Measurements from ENCODE around the gene ZNF474.

The ZNF474 gene

DNA sequence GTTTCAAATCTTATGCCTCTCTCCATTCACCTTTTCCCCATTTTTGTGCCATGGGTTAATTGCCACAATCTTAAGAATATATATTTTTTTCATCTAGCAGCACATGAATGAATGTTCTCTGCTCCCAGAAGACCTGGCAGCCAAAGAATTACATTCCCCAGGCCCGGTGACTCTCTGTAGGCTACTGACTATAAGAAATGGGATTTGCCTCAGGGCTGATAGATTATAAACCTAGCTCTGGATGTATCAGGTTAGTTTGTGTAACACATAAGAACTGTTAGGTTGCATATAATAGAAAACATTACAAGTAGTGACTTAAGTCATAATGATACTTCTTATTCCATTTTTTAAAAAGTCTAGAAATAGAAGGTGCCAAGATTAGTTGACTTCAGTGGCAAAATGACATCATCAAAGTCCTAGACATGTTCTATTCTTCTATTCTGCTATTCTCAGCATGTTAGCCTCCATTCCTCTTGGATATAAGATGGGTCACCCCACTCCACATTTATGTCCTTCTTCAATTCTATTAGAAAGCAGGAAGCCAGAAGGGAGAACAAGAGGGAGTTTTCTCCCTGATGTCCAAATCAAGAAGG lies 10.9 kb upstream of the ZNF474 start:
- DNase-seq (ENCODE audit: low read depth, low spot score), result no peak

DNA sequence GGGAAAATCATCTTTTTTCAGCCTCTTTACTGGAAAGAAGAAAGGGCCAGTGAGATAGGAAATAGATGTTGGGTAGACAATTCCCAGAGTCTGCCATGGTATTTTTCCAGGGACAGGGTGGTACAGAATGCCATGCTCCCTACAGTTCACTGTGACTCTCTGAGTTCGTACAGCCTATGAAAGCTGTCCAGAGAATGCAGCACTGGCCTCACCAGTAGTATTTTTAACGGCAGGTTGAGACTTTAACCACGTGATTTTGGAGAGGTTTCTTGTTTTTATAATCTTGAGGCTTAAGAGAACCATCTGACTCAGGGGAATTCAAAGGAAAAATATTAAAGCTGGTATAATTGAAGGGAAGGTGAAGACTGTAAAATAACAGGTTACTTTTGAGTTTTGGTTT lies 10.1 kb upstream of the ZNF474 start:
- DNase-seq (ENCODE audit: low read depth, low spot score), result no peak

DNA sequence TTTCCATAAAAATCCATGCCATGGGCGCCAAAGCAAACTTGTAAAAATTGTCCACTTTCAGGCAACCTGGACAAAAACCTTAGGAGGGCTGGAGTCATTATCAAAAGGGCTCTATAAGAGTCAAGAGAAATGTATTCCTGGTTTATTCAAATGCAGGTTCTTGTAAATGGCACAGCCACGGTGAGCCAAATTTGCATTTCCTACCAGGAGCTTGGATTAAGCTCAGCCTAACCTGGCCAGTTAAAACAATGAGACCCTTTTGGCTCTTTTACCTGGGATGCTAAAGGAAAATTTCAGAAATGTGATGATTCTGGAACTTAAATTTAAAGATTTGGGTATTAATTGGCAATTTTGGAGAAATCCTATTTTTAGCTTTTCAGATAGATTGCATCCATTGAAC lies 8.9 kb upstream of the ZNF474 start:
- no peak for DNase-seq (ENCODE audit: low read depth, low spot score)

DNA sequence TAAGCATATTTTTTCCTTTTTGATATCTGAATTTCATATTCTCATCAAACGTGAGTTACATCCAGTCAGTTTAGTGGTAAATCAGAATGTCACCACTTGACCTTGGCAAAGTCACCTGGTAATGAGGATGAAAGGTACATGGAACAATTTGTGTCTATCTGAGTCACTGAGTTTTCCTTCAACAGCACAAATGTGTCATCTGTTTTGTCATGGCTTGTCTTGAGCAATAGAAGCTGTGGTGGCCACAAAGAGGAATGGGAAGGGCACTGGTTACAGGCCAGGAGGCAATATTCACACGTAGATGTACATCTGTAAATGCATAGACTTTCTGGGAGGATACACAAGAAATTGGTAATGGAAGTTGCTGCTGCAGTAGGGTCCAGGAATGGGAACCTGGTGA lies 8.4 kb upstream of the ZNF474 start:
- no peak for DNase-seq (ENCODE audit: low read depth, low spot score)

DNA sequence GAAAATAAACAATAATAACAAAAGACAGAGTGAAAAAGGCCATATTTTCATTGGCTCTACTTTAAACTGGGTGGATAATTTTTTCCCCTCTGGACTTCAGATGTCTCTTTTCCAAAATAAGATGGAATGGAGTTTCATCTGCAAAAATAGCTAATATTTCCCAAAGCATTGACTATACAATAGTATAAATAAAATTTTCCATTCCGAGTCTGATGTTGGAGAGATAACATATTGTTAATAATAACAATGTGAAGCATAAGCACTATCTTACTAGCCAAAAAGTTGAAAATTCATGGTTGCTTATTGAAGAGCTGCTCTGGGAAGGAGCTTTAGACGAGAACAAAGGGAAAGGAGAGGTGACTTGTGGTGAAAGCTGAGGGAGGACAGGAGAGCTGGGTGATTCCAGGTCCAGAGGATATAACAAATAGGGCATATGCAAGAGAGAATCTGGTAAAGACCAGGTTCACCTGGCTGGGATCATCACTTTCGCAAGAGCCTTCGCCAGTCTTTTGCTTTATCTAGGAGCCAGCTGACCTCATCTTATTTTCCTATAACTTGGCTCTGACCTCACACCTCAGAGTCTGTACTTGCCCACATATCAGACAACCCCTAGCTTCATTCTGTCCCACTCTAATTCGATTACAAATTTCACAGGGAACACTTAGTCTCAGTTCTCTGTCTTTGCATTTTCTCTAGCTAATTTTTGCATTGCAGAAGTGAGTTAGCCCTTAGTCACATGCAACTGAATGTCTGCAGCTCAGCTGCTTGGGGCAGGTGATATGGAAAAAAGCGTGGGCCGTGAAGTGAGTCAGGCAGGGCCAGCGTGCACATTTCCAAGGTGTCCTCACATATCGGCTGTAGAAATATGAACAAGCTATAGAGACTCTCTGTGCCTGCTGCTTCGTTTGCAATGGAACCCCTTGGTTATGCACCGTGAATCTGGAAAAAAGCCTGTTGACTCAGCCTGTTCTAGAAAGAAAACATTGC lies 7.6 kb upstream of the ZNF474 start:
- DNase-seq (ENCODE audit: low read depth, low spot score), result no peak

- no peak for DNase-seq (ENCODE audit: low read depth, low spot score)
Observed at GRCh38 chr5:122124766-122125165, 4.6 kb upstream of the ZNF474 start.

DNA sequence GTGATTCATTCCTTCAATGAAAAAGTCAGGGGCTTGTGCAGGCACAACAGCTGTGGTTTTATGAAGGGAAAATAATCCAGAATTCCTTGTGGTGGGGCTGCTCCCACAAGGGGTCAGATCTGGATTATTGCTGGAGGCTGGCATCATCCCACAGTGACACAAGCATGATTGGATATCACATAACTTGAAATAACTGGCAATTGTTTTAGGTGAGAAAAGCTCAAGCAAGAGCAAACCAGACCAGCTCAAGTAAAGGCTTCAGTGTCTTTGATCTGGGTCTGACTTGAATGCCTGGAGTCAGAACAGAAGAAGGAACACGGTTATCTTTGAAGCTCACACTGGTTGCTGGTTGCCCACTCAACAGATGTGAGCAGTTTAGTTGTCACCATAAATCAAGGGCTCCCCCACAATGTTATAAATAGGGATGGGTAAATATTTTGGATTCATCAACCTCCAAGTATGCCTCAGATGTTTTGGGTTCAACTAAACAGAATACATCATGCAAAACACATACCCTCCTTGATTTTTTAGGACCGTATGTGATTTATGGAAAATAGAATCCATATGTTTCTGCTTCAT lies 3.1 kb upstream of the ZNF474 start:
- DNase-seq (ENCODE audit: low read depth, low spot score), result no peak

DNA sequence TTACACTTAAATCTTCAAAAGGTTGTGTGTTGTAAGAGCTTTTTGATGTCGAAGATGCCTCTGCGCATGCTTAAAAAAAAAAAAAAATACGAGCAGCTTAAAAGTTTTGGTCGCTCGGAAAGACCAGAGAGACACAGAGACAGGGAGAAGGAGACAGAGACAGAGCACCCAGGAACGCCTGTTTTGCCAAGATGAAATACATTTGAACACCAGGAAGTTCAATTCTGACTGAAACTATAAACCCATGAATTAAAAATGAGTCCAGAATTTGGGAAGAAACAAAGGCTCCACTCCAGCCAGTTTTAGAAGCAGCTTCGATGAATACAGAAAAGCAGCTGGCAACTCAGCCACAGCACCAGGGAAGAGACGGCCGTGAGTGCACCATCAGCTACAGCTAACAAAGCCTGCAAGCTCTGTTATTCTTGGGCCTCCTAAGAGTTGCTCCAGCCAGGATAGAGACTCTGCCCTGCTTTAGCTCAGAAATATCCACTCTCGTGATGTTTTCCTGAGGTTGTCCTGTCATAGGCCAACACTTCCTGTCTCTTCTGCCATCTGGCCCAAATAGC lies 2.5 kb upstream of the ZNF474 start:
- no peak for DNase-seq (ENCODE audit: low read depth, low spot score)

- no peak for DNase-seq (ENCODE audit: low read depth, low spot score)
Observed at GRCh38 chr5:122130152-122130551, 806 bp downstream of the ZNF474 start.

DNA sequence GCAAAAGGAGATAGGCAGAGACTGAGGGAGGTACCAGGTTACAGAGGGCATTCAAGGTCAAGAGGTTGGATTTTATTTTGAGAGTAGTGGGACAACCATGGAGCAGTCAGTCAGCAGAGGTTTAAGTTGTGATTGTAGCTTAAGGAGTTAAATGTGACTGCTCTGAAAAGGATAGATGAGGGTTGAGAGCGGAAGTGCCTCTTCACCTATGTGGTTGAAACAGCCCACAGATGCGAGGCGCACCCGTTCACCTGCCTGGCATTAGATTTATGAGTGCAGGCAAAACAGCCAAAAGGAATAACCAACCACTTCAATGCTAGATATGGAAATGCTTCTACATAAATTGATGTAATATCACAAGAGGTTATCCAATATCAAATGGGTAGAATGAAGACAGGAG lies 8.4 kb downstream of the ZNF474 start:
- no peak for DNase-seq (ENCODE audit: low read depth, low spot score)

DNA sequence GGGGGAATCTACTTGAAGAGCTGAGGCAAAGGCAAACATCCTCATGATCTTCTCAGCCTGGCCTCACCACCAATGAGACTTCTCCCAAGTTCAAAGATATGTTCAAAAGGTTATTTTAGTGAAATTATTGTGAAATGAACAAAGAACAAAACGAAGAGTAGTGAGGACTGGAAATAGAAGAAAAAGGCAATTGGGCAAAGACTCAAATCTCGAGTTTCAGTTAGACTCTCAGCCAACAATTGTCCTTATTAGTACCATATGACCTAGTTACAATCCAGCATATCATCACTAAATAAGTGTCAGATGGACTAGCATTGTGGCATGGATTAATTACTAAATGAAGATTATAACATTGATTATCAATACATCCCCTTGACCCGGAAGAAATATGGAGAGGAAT lies 9.0 kb downstream of the ZNF474 start:
- no peak for DNase-seq (ENCODE audit: low read depth, low spot score)

GRCh38 chr5:122140900-122141299 lies 11.6 kb downstream of the ZNF474 start:
- DNase-seq (ENCODE audit: low read depth, low spot score), result no peak

GRCh38 chr5:122141751-122142150 lies 12.4 kb downstream of the ZNF474 start:
- no peak for DNase-seq (ENCODE audit: low read depth, low spot score)

DNA sequence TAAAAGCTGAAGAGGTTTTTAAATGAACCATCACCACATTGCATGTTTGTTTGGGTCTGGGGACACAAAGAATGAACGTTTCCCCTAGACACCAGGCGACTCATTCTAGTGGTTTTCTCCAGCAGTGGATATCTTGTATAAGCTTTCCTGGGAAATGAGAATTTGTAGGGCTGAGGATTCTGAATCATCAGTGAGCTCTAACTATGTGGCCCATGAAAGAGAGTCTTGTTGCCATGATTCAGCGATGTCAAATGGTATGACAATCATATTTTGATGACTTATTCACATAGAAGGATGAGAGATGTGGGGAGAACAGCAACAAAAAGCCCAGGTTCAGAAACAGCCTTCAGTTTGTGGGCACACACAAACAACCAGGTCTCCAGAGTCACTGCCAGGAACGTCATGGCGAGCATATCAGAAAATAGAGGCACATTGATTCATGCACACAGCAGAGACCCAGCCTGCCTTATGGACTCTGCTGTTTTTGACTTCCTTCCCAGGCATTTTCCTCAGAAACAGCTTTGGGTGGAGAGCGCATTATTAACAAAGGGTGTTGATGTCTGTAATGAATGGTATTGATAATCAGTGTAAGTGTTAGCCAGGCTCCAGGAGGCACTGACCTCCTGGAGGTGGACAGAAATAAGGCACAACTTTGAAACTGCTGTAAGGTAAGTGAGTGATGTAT lies 13.3 kb downstream of the ZNF474 start:
- no peak for DNase-seq (ENCODE audit: low read depth, low spot score)

DNA sequence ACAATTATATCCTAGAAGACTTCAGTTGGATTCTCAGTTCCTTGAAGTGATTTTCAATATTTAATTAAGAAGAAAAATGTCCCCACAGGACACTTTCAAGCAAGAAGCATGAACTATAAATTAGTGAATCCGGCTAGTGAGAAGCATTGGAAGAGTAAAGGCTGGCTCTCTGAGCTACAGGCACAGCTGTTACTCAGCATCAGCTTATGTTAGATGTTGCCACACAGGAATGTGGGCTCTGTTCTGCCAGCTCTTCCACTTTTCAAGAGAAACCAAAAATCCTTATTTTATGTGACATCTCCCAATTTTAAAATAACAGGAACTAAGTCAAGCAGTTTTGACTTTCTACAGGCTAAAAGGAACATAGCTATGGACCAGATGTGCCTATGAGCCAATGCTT lies 14.9 kb downstream of the ZNF474 start:
- DNase-seq (ENCODE audit: low read depth, low spot score), result no peak

DNA sequence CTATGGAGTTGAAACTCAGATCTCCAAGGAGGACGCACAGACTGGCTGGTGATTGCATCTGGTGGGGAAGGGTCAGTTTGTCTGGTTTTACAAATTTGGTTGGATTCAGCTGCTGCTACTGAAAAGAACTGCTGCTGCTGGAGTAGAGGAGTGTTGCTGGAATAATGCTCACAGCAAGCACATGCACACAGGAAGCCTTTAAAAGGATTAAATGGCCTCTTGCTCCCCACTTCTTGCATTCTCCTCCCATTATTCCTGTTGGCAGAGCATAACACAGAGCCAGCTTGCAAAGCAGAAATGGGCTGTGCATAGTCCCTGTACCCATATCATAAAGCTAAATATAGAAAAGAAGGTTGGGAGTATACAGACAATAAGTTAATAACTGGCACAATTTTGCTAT lies 16.6 kb downstream of the ZNF474 start:
- no peak for DNase-seq (ENCODE audit: low read depth, low spot score)

DNA sequence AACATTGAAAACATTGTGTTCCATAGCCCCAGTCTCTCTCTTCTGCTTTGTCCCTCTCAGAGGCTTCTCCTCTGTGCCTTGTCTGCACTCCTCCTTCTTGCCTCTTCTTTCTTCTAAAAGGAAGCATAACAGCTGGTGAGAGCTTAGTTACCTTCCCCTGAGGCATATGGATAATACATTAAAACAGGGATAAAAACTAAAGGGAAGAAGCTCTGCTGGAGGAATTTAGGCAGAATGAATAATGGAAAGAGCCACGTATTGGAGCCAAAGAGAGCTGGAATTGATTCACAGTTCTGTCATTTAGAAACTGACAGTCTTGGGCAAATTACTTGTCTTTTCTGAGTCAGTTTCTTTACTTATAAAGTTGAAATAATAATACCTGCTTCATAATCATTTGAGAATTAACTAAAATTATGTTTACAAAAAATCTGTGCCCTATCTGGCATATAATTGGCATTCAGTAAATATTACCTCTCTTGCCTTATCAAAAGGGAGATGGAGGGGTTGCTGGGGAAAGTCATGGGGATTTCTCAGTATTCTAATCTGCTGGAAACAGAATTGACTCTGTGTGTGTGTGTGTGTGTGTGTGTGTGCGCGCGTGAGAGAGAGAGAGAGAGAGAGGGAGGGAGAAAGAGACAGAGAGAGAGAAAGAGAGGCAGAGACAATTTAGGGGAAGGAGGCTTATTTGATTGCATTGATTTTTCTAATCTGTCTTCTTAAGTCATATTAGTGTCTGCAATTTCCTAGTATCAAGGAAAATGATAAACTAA lies 20.2 kb downstream of the ZNF474 start:
- no peak for DNase-seq (ENCODE audit: low read depth, low spot score)

GRCh38 chr5:122150215-122150614 lies 20.9 kb downstream of the ZNF474 start:
- DNase-seq (ENCODE audit: low read depth, low spot score), result no peak

DNA sequence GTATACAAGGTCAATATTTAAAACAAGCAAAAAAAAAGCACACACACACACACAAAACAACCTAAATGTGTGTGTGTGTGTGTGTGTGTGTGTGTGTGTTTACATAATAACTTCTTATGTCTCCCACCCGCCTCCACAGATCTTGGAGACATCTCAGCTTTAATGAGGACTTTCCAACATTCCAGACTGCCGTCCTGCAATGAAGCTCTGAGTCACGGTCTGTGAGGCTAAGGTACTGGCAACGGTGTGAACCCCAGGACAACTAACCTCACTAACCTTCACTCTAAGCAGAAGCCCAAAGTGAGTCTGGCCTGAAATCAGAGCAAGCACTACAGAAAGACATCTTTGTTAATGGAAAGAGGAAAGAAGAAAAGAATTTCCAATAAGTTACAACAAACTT lies 22.3 kb downstream of the ZNF474 start:
- DNase-seq (ENCODE audit: low read depth, low spot score), result peak; percentile 55

DNA sequence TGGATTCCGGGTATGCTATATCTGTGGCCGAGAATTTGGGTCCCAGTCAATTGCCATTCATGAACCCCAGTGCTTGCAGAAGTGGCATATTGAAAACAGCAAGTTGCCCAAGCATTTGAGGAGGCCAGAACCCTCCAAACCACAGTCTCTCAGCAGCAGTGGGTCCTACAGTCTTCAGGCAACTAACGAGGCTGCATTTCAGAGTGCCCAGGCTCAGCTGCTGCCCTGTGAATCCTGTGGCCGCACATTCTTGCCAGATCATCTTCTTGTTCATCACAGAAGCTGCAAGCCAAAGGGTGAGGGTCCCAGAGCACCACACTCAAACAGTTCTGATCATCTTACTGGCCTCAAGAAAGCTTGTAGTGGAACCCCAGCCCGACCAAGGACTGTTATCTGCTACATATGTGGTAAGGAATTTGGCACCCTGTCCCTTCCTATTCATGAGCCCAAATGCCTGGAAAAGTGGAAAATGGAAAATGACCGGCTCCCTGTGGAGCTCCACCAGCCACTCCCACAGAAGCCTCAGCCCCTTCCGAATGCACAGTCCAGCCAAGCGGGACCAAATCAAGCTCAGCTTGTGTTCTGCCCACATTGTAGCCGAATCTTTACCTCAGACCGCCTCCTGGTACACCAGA lies 23.0 kb downstream of the ZNF474 start:
- no peak for DNase-seq (ENCODE audit: low read depth, low spot score)

DNA sequence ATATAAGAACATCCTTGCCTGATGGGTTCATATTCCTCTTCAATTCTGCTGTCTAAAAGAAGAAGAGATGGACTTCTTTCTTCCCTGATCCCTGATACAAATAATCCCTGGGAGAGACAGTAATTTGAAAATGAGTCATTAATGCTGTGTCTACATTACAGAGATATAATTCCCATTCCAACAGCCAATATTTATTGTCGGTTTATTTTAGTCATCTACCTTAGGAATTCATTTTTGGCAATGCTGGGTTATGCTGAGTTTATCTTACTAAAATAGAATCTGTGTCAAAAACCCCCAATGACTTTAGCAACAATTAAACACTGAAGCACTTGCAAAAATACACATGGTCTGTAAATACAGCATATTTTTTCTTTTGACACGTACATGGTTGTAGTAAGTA lies 23.9 kb downstream of the ZNF474 start:
- DNase-seq (ENCODE audit: low read depth, low spot score), result no peak

Measured in smooth muscle cell of the brain vasculature (primary cell).